ENCODE results near the gene CELA3A. TPM values are rescaled to one million over a fixed set of nuclear protein-coding genes. Genes with fewer than 3 reads are reported as not detected.

CELA3A gene
- total and polyA plus RNA-seq, 2 of the 13 experiments (the other 11 are each of a cell fraction or from before 2014, with no cell fraction given) = 0.09 TPM; not detected in 1

DNA sequence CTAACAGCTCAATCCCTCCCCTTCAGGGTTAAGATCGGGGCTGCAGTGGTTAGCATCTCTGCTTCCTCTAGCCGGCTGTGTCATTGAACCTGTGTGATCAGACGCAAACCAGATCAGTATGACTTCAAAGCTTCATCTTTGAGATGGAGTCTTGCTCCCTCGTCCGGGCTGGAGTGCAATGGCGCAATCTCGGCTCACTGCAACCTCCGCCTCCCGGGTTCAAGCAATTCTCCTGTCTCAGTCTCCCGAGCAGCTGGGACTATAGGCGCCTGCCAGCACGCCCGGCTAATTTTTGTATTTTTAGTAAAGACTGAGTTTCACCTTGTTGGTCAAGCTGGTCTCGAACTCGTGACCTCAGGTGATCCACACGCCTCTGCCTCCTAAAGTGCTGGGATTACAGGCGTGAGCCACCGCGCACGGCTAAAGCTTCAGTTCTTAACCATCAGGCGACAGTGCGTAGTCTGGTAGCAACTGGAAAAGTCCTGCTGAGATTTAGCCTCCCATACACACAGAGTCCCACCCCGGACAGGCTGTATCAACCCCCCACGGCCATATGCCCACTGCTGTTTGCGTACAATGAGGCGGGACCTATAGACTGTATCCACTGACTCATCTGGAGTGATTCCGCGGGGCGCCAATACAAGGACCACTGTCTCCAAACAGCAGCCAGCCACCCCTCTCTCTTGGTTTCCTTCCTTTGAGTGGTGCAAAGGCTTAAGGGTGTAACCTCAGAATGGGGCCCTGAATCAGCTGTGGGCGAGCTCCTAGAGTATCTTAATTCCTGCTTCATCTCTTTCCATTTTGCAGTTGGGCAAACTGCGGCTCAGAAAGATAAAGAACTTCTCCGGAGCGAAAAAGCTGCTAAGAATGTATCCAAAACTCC is 23.3 kb downstream of the CELA3A start (continued):
- TF ChIP-seq, protein P1, sequence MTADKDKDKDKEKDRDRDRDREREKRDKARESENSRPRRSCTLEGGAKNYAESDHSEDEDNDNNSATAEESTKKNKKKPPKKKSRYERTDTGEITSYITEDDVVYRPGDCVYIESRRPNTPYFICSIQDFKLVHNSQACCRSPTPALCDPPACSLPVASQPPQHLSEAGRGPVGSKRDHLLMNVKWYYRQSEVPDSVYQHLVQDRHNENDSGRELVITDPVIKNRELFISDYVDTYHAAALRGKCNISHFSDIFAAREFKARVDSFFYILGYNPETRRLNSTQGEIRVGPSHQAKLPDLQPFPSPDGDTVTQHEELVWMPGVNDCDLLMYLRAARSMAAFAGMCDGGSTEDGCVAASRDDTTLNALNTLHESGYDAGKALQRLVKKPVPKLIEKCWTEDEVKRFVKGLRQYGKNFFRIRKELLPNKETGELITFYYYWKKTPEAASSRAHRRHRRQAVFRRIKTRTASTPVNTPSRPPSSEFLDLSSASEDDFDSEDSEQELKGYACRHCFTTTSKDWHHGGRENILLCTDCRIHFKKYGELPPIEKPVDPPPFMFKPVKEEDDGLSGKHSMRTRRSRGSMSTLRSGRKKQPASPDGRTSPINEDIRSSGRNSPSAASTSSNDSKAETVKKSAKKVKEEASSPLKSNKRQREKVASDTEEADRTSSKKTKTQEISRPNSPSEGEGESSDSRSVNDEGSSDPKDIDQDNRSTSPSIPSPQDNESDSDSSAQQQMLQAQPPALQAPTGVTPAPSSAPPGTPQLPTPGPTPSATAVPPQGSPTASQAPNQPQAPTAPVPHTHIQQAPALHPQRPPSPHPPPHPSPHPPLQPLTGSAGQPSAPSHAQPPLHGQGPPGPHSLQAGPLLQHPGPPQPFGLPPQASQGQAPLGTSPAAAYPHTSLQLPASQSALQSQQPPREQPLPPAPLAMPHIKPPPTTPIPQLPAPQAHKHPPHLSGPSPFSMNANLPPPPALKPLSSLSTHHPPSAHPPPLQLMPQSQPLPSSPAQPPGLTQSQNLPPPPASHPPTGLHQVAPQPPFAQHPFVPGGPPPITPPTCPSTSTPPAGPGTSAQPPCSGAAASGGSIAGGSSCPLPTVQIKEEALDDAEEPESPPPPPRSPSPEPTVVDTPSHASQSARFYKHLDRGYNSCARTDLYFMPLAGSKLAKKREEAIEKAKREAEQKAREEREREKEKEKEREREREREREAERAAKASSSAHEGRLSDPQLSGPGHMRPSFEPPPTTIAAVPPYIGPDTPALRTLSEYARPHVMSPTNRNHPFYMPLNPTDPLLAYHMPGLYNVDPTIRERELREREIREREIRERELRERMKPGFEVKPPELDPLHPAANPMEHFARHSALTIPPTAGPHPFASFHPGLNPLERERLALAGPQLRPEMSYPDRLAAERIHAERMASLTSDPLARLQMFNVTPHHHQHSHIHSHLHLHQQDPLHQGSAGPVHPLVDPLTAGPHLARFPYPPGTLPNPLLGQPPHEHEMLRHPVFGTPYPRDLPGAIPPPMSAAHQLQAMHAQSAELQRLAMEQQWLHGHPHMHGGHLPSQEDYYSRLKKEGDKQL (CRISPR knock-in tag; IDR thresholded peaks at IDR 0.05; ENCODE audit: low read depth) = no peak
- TF ChIP-seq, protein P2, sequence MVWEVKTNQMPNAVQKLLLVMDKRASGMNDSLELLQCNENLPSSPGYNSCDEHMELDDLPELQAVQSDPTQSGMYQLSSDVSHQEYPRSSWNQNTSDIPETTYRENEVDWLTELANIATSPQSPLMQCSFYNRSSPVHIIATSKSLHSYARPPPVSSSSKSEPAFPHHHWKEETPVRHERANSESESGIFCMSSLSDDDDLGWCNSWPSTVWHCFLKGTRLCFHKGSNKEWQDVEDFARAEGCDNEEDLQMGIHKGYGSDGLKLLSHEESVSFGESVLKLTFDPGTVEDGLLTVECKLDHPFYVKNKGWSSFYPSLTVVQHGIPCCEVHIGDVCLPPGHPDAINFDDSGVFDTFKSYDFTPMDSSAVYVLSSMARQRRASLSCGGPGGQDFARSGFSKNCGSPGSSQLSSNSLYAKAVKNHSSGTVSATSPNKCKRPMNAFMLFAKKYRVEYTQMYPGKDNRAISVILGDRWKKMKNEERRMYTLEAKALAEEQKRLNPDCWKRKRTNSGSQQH (CRISPR knock-in tag; IDR thresholded peaks at IDR 0.05; ENCODE audit: low read depth) = no peak
- TF ChIP-seq MAFG (CRISPR knock-in tag; IDR thresholded peaks at IDR 0.05) = no peak
- TF ChIP-seq MEIS2 (CRISPR knock-in tag; IDR thresholded peaks at IDR 0.05) = no peak; the same call in 1 of the 2 replicates
- TF ChIP-seq, protein P3, sequence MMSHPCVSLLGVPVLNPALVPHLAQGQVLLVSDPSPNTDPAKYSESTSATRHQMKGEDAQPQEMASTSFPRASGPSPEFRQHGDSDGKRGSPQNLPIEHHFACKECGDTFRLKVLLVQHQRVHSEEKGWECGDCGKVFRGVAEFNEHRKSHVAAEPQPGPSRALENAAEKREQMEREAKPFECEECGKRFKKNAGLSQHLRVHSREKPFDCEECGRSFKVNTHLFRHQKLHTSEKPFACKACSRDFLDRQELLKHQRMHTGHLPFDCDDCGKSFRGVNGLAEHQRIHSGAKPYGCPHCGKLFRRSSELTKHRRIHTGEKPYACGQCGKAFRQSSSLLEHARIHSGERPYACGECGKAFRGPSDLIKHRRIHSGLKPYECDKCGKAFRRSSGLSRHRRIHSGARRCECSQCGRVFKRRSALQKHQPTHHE (CRISPR knock-in tag; IDR thresholded peaks at IDR 0.05; ENCODE audit: borderline replicate concordance) = no peak
- TF ChIP-seq PHF20 (CRISPR knock-in tag; IDR thresholded peaks at IDR 0.05) = no peak
- no peak for TF ChIP-seq MAFK (conservative IDR thresholded peaks at IDR 0.05 in 1 of 2, IDR thresholded peaks at IDR 0.05 in 1 of 2; ENCODE audit: low read length in 2 of 2)
- TF ChIP-seq GZF1 (CRISPR knock-in tag; IDR thresholded peaks at IDR 0.05) = no peak
- no peak for TF ChIP-seq KDM2A (CRISPR knock-in tag; IDR thresholded peaks at IDR 0.05; ENCODE audit: borderline replicate concordance, low read depth)
- TF ChIP-seq ZNF557 (CRISPR knock-in tag; IDR thresholded peaks at IDR 0.05) = peak; percentile 18; the same call in 1 of the 2 replicates
- no peak for TF ChIP-seq ATRX (CRISPR knock-in tag; IDR thresholded peaks at IDR 0.05; ENCODE audit: borderline replicate concordance)
- no peak for TF ChIP-seq ZNF598 (CRISPR knock-in tag; IDR thresholded peaks at IDR 0.05; ENCODE audit: borderline replicate concordance)
- TF ChIP-seq KDM5B (CRISPR knock-in tag; IDR thresholded peaks at IDR 0.05; ENCODE audit: borderline replicate concordance) = no peak; the same call in 1 of the 2 replicates
- TF ChIP-seq KLF6 (CRISPR knock-in tag; IDR thresholded peaks at IDR 0.05) = no peak
- no peak for TF ChIP-seq HMGA1 (CRISPR knock-in tag; conservative IDR thresholded peaks at IDR 0.05)
- TF ChIP-seq, protein P4, sequence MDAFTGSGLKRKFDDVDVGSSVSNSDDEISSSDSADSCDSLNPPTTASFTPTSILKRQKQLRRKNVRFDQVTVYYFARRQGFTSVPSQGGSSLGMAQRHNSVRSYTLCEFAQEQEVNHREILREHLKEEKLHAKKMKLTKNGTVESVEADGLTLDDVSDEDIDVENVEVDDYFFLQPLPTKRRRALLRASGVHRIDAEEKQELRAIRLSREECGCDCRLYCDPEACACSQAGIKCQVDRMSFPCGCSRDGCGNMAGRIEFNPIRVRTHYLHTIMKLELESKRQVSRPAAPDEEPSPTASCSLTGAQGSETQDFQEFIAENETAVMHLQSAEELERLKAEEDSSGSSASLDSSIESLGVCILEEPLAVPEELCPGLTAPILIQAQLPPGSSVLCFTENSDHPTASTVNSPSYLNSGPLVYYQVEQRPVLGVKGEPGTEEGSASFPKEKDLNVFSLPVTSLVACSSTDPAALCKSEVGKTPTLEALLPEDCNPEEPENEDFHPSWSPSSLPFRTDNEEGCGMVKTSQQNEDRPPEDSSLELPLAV (CRISPR knock-in tag; conservative IDR thresholded peaks at IDR 0.05; ENCODE audit: low read depth) = no peak
- TF ChIP-seq MED1 (CRISPR knock-in tag; IDR thresholded peaks at IDR 0.05) = peak; percentile 3; the same call in 1 of the 2 replicates
- TF ChIP-seq ZNF3 (CRISPR knock-in tag; IDR thresholded peaks at IDR 0.05) = no peak
- TF ChIP-seq ZFP82 (CRISPR knock-in tag; IDR thresholded peaks at IDR 0.05; ENCODE audit: borderline replicate concordance) = no peak
